Neural crest cell (in vitro differentiated cells): ENCODE measurements around the gene NANS. TPM values are rescaled to one million over a fixed set of nuclear protein-coding genes. Genes with fewer than 3 reads are reported as not detected.
"Not testable (repeated sequence)": the region's sequence is repeated elsewhere in the genome, so short reads cannot be mapped to it uniquely, and the experiment has no call there.

Experiments used
- DNase-seq: peaks from one replicate; pipeline ENCODE4 v3.0.0; 2021; ENCODE audit warnings: low read depth, mixed read lengths, low spot score
- H3K27ac Mint-ChIP-seq: one replicate; pipeline ENCODE4 v1.8.0; 2021; ENCODE audit warnings: mild to moderate bottlenecking, mixed read lengths; ENCODE audit not compliant: unreplicated experiment
- H3K27me3 Mint-ChIP-seq: 2 replicates; pipeline ENCODE4 v1.8.0; 2021; ENCODE audit warnings: low read depth, mild to moderate bottlenecking, mixed read lengths
- H3K36me3 Mint-ChIP-seq: 2 replicates; pipeline ENCODE4 v1.8.0; 2021; ENCODE audit warnings: low read depth, mild to moderate bottlenecking, mixed read lengths
- H3K4me1 Mint-ChIP-seq: 2 replicates; pipeline ENCODE4 v1.8.0; 2021; ENCODE audit warnings: mixed read lengths
- H3K4me3 Mint-ChIP-seq: one replicate; pipeline ENCODE4 v1.8.0; 2021; ENCODE audit warnings: mild to moderate bottlenecking, mixed read lengths
- H3K9me3 Mint-ChIP-seq: 2 replicates; pipeline ENCODE4 v1.8.0; 2021; ENCODE audit warnings: mixed read lengths
- total RNA-seq: library from RNA; stranded (reverse); gene quantifications from 2 replicates; pipeline ENCODE4 v1.2.1, GENCODE V29; 2021
- TF ChIP-seq, protein P1 (sequence below): fragments of 200-600 bp; sonication (generic); conservative IDR thresholded peaks from 2 replicates; pipeline ENCODE4 v1.5.0; 2021; ENCODE audit warnings: antibody characterized with exemption, mild to moderate bottlenecking

The NANS gene
- total RNA-seq, 1 donor from 2014 or later, result 39.6 TPM

DNA sequence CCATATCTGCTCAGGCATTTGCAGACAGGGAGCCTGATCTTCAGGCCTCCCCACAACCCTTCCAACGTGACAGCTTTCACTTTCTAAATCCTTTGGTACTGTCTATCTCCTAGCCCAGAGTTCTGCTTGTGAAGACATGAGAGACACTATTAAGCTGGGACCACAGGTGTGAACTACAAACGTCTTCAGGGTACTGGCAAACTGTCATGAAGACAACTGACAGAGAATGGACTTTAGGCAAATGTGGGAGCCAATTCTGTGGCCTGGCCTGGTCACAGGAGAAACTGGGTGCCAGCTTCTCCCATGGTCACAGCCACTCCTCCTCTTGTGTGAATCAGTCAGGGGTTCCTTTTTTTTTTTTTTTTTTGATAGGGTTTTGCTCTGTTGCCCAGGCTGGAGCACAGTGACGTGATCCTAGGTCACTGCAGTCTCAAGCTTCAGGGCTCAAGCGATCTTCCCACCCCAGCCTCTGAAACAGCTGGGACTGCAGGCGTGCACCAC is 52.0 kb downstream of the NANS start:
- H3K4me1 Mint-ChIP-seq, result peaks cover 10% of the 10 kb centered on the region
- no peak overlapping the region for H3K4me3 Mint-ChIP-seq
- peaks cover 5% of the 10 kb centered on the region for H3K9me3 Mint-ChIP-seq
- peaks cover 7% of the 10 kb centered on the region for H3K36me3 Mint-ChIP-seq
- H3K27ac Mint-ChIP-seq, result peak overlapping the region; percentile 12
- no peaks in the 10 kb centered on the region for H3K27me3 Mint-ChIP-seq
- TF ChIP-seq, protein P1, sequence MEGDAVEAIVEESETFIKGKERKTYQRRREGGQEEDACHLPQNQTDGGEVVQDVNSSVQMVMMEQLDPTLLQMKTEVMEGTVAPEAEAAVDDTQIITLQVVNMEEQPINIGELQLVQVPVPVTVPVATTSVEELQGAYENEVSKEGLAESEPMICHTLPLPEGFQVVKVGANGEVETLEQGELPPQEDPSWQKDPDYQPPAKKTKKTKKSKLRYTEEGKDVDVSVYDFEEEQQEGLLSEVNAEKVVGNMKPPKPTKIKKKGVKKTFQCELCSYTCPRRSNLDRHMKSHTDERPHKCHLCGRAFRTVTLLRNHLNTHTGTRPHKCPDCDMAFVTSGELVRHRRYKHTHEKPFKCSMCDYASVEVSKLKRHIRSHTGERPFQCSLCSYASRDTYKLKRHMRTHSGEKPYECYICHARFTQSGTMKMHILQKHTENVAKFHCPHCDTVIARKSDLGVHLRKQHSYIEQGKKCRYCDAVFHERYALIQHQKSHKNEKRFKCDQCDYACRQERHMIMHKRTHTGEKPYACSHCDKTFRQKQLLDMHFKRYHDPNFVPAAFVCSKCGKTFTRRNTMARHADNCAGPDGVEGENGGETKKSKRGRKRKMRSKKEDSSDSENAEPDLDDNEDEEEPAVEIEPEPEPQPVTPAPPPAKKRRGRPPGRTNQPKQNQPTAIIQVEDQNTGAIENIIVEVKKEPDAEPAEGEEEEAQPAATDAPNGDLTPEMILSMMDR, result no peak
- no peak for DNase-seq

DNA sequence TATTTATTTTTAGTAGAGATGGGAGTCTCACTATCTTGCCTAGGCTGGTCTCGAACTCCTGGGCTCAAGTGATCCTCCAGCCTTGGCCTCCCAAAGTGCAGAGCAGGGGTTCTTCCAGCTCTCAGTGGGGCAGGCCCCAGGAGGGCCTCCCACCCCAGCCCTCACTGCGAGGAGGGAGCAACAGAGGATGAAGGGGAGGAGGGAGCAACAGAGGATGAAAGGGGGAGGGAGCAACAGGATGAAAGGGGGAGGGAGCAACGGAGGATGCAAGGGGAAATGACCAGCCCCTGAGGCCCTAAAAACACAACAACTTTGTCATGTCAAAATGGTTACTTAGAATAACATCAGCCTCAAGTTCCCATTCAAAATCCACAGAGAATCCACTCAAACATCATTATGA is 52.5 kb downstream of the NANS start:
- Mint-ChIP-seq H3K36me3 (peaks cover 7% of the 10 kb centered on the region), H3K27ac (no peak overlapping the region), H3K4me3 (no peak overlapping the region), H3K27me3 (no peaks in the 10 kb centered on the region), H3K9me3 (peaks cover 5% of the 10 kb centered on the region), H3K4me1 (peaks cover 10% of the 10 kb centered on the region)
- no peak for DNase-seq
- TF ChIP-seq, protein P1, result no peak

DNA sequence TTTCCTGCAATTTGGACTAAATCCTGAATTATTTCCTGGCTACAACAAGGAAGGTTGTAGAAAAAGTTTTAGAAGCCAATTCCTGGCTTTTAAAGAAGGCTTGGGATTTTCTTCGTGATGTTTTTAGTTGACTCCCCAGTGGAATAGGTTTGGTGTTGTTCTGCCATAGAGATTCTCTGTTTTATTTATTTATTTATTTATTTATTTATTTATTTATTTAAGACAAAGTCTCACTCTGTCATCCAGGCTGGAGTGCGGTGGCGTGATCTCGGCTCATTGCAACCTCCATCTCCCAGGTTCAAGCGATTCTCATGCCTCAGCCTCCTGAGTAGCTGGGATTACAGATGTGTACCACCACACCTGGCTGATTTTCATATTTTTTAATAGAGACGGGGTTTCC is 60.6 kb downstream of the NANS start:
- H3K4me1 Mint-ChIP-seq, H3K4me3 Mint-ChIP-seq, H3K36me3 Mint-ChIP-seq: not testable (repeated sequence)

DNA sequence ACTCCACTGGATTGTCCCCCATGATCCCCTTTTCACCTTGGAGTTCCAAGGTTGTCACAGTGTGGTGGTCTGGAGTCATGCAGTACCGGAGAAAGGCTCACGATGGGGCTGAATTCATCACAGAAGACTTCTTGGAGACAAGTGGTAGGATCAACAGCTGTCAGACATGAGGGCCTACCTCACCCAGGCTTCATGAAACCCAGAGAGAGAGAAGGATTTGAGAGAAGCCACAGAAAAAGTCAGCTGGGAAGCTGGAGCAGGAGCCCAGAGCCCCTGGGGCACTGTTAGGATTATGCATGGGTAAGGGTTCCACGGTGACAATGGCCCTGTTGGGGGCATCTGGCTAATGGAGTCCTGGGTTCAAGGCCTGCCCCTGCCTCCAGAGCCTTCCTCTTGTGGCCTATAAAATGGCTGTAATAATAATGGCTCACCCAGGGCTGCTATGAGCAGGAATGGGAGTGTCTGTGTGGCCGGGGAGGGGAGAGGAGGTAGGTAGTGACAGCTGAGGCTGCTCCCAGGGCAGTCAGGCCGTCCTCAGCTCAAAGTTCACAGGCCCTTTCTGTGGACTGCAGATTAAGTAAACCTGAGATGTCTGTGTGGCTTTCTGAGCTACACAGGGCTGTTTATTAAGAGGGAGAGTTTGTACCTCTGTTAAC is 61.6 kb downstream of the NANS start:
- TF ChIP-seq, protein P1, result peak; percentile 16
- Mint-ChIP-seq H3K27ac (no peak overlapping the region), H3K4me1 (peaks cover 9% of the 10 kb centered on the region), H3K36me3 (no peaks in the 10 kb centered on the region), H3K9me3 (no peaks in the 10 kb centered on the region), H3K4me3 (peak overlapping the region; percentile 74), H3K27me3 (peaks cover 21% of the 10 kb centered on the region)
- no peak for DNase-seq

More for the DNA sequence above, 60.6 kb downstream of the NANS start:
- DNase-seq, H3K9me3 Mint-ChIP-seq, H3K27ac Mint-ChIP-seq: not testable (repeated sequence)
- H3K27me3 Mint-ChIP-seq, result peaks cover 21% of the 10 kb centered on the region

DNA sequence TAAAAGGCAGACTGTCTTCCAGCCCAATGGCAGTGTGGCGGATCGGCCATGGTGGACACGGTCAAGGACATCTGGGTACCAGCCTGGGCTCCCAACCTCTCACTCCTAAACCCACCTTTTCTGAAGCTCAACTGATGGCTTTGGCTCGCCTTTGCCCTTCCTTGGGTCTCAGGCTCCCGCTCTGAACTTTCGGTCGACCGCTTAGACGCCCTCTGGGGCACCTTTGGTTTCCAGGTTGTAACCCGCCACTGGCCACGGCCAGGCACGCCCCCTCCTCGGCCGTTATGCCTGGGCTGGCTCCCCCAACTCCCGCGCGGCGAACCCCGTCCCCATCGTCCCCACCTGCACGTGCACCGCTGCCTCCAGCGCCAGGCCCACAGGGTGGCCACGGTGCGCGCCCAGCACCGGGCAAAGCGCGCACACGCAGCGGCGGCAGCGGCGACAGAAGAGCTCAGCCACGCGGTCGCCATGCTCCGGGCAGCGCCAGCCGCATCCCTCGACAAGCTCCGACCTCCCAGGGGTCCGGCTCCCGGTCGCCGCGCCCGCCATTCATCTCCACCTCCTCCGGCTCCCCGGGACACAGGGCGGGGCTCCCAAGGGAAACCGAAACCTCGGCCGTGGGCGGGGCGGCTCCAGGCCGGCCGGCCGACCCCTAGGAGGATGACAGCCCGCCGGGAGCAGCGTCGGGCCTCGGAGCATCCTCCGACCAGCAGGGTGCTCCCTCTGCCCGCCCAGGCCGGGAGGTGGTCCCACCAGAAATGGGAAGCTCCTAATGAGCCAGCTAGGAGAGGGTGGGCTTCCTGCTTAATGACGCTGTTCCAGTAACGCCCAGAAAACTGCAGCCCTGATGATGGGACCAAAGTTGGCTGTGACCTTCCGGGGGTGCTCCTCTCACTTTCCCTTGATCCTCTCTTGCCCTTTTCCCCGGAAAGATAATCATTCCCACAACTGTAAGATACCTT is 62.4 kb downstream of the NANS start, which contains the start of gene TRIM14:
Gene TRIM14, minus strand, starts transcription at position 583 of the 962 bp plus-strand sequence. Its CDS starts 34 bp downstream, at position 549.
- H3K4me1 Mint-ChIP-seq, result peaks cover 9% of the 10 kb centered on the region
- H3K4me3 Mint-ChIP-seq, result peak within 1 kb of the TSS; percentile 74
- H3K27me3 Mint-ChIP-seq, result peaks cover 21% of the 10 kb centered on the region
- H3K9me3 Mint-ChIP-seq, result no peaks in the 10 kb centered on the region
- peak; percentile 48 for DNase-seq
- H3K36me3 Mint-ChIP-seq, result no peaks in the 10 kb centered on the region
- TF ChIP-seq, protein P1, result peak; percentile 42
- H3K27ac Mint-ChIP-seq, result no peak within 1 kb of the TSS
